HEK293 (cell line): ENCODE results near the gene SLBP.

Experiments
- OVOL3 ChIP-seq: fragments of 450-650 bp; formaldehyde crosslinking; IDR thresholded peaks from 2 replicates; pipeline ENCODE4 v1.5.1; 2016; ENCODE audit warnings: missing biosample characterization, missing genetic modification characterization
- ZBTB7A ChIP-seq: fragments of 450-650 bp; formaldehyde crosslinking; IDR thresholded peaks from 2 replicates; pipeline ENCODE4 v1.5.1; 2016; ENCODE audit warnings: low read depth, missing biosample characterization, missing genetic modification characterization
- ZNF24 ChIP-seq: fragments of 450-650 bp; formaldehyde crosslinking; IDR thresholded peaks from 2 replicates; pipeline ENCODE4 v1.5.1; 2016; ENCODE audit warnings: missing biosample characterization, missing genetic modification characterization
- ZNF423 ChIP-seq: fragments of 450-650 bp; formaldehyde crosslinking; IDR thresholded peaks from 2 replicates; pipeline ENCODE4 v1.5.1; 2016; ENCODE audit warnings: missing biosample characterization, missing genetic modification characterization
- TF ChIP-seq, protein P1 (sequence below): fragments of 450-650 bp; formaldehyde crosslinking; IDR thresholded peaks from 2 replicates; pipeline ENCODE4 v1.5.1; 2016; ENCODE audit warnings: missing biosample characterization, missing genetic modification characterization
- TF ChIP-seq, protein P2 (sequence below): fragments of 450-650 bp; formaldehyde crosslinking; IDR thresholded peaks from 2 replicates; pipeline ENCODE4 v1.5.1; 2016; ENCODE audit warnings: missing biosample characterization, missing genetic modification characterization, low read depth

DNA sequence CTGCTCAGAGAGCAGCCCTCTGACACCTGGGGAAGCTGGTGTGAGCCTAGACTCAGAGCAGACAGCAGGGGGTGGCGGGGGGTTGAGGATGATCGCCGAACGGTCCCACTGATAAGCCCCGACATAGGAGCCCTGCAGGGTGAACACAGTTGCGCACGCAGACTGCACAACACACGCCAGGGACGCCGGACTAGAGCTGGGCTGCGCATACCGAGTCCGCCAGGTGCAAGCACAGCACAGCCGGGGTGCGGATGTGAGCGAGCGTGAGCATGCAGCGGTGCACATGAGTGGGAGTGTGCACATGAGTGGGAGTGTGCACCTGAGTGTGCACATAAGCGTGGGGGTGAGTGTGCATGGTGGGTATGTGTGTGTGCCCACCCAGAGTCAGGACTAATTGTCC is 64.7 kb downstream of the SLBP start:
- TF ChIP-seq ZBTB7A (no peak), ZNF24 (tag by site-specific recombination) (no peak), OVOL3 (tag by site-specific recombination) (no peak), ZNF423 (no peak)
- TF ChIP-seq, protein P1, sequence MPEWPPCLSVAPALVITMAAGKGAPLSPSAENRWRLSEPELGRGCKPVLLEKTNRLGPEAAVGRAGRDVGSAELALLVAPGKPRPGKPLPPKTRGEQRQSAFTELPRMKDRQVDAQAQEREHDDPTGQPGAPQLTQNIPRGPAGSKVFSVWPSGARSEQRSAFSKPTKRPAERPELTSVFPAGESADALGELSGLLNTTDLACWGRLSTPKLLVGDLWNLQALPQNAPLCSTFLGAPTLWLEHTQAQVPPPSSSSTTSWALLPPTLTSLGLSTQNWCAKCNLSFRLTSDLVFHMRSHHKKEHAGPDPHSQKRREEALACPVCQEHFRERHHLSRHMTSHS (tag by site-specific recombination), result no peak
- TF ChIP-seq, protein P2, sequence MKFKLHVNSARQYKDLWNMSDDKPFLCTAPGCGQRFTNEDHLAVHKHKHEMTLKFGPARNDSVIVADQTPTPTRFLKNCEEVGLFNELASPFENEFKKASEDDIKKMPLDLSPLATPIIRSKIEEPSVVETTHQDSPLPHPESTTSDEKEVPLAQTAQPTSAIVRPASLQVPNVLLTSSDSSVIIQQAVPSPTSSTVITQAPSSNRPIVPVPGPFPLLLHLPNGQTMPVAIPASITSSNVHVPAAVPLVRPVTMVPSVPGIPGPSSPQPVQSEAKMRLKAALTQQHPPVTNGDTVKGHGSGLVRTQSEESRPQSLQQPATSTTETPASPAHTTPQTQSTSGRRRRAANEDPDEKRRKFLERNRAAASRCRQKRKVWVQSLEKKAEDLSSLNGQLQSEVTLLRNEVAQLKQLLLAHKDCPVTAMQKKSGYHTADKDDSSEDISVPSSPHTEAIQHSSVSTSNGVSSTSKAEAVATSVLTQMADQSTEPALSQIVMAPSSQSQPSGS (tag by site-specific recombination), result no peak
